HepG2 (cell line): ENCODE measurements around the gene ZBTB20.

ENCODE experiments used
- KLF16 ChIP-seq, 2 experiments: sonication (generic) in 1 of 2; formaldehyde crosslinking in 1 of 2; IDR thresholded peaks; 2 replicates each; pipeline versions ENCODE4 v1.6.1 to v1.8.0; 2016 to 2023; ENCODE audit warnings: missing genetic modification reagents in 2 of 2, missing compliant biosample characterization in 1 of 2
- NFIB ChIP-seq: sonication (generic); formaldehyde crosslinking; IDR thresholded peaks from 2 replicates; pipeline ENCODE4 v1.9.0; 2021; ENCODE audit warnings: missing genetic modification reagents, mild to moderate bottlenecking, borderline replicate concordance
- RFX5 ChIP-seq: IDR thresholded peaks from 2 replicates; pipeline ENCODE4 v1.6.1; 2011; ENCODE audit warnings: low read depth, low read length, improper control_type of control experiment
- ZNF235 ChIP-seq: sonication (generic); formaldehyde crosslinking; IDR thresholded peaks from 2 replicates; pipeline ENCODE4 v1.8.1; 2023; ENCODE audit warnings: mild to moderate bottlenecking, missing genetic modification reagents, borderline replicate concordance
- ZNF580 ChIP-seq: IDR thresholded peaks from 2 replicates; pipeline ENCODE4 v1.6.1; 2016; ENCODE audit warnings: low read depth, borderline replicate concordance
- TF ChIP-seq, protein P1 (sequence below): sonication (generic); formaldehyde crosslinking; IDR thresholded peaks from 2 replicates; pipeline ENCODE4 v1.5.0; 2020; ENCODE audit warnings: mild to moderate bottlenecking, missing genetic modification reagents, moderate library complexity
- TF ChIP-seq, protein P2 (sequence below), 2 experiments: IDR thresholded peaks; 2 replicates each; pipeline ENCODE4 v1.6.1; 2011 to 2012; ENCODE audit warnings: low read length in 2 of 2, borderline replicate concordance in 1 of 2, low read depth in 1 of 2, mild to moderate bottlenecking in 1 of 2, moderate library complexity in 1 of 2

DNA sequence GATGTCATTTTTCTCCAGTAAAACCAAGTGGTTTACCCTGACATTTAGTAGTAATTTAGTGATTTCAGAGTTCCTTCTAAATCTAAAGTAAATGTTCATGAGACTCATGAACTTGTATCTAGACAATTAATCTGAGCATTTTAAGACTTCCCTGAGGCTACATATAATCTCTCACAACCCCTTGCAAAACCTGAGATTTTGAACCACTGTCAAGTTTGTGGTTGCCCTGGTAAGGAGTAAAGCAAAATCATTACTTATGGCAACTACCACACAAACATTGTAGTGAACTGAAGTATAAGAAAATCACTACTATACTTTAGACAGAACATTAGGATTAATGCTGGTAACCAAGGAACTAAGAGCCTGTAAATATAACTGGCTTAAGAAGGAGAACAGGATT lies 483.1 kb downstream of the ZBTB20 start:
- no peak for TF ChIP-seq RFX5
- no peak for TF ChIP-seq ZNF235 (CRISPR knock-in tag)
- TF ChIP-seq, protein P1, sequence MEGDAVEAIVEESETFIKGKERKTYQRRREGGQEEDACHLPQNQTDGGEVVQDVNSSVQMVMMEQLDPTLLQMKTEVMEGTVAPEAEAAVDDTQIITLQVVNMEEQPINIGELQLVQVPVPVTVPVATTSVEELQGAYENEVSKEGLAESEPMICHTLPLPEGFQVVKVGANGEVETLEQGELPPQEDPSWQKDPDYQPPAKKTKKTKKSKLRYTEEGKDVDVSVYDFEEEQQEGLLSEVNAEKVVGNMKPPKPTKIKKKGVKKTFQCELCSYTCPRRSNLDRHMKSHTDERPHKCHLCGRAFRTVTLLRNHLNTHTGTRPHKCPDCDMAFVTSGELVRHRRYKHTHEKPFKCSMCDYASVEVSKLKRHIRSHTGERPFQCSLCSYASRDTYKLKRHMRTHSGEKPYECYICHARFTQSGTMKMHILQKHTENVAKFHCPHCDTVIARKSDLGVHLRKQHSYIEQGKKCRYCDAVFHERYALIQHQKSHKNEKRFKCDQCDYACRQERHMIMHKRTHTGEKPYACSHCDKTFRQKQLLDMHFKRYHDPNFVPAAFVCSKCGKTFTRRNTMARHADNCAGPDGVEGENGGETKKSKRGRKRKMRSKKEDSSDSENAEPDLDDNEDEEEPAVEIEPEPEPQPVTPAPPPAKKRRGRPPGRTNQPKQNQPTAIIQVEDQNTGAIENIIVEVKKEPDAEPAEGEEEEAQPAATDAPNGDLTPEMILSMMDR (CRISPR knock-in tag): no peak
- no peak for TF ChIP-seq KLF16 (CRISPR knock-in tag; IDR thresholded peaks at IDR 0.05)
- TF ChIP-seq ZNF580 (CRISPR knock-in tag): no peak
- TF ChIP-seq NFIB (CRISPR knock-in tag): no peak
- TF ChIP-seq, protein P2, sequence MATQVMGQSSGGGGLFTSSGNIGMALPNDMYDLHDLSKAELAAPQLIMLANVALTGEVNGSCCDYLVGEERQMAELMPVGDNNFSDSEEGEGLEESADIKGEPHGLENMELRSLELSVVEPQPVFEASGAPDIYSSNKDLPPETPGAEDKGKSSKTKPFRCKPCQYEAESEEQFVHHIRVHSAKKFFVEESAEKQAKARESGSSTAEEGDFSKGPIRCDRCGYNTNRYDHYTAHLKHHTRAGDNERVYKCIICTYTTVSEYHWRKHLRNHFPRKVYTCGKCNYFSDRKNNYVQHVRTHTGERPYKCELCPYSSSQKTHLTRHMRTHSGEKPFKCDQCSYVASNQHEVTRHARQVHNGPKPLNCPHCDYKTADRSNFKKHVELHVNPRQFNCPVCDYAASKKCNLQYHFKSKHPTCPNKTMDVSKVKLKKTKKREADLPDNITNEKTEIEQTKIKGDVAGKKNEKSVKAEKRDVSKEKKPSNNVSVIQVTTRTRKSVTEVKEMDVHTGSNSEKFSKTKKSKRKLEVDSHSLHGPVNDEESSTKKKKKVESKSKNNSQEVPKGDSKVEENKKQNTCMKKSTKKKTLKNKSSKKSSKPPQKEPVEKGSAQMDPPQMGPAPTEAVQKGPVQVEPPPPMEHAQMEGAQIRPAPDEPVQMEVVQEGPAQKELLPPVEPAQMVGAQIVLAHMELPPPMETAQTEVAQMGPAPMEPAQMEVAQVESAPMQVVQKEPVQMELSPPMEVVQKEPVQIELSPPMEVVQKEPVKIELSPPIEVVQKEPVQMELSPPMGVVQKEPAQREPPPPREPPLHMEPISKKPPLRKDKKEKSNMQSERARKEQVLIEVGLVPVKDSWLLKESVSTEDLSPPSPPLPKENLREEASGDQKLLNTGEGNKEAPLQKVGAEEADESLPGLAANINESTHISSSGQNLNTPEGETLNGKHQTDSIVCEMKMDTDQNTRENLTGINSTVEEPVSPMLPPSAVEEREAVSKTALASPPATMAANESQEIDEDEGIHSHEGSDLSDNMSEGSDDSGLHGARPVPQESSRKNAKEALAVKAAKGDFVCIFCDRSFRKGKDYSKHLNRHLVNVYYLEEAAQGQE (IDR thresholded peaks at IDR 0.05; ENCODE audit: borderline replicate concordance in 1 of 2, low read depth in 1 of 2, low read length in 2 of 2): no peak
